HL-60 (cell line): ENCODE measurements around the gene RASA2.

Source experiments
- DNase-seq, 2 experiments: peaks; one replicate each; pipeline ENCODE4 v3.0.0-alpha.2; 2010 to 2020; ENCODE audit warnings: low read depth in 1 of 2, low spot score in 1 of 2
- H3K27ac ChIP-seq: fragments of 250-450 bp; sonication (Bioruptor Pico); replicated peaks from 2 replicates; pipeline ENCODE4 v1.5.1; 2020; ENCODE audit warnings: mild to moderate bottlenecking, moderate library complexity
- H3K27me3 ChIP-seq: fragments of 250-450 bp; sonication (Bioruptor Pico); 2 replicates; pipeline ENCODE4 v1.5.1; 2021; ENCODE audit warnings: mild to moderate bottlenecking, moderate library complexity; ENCODE audit not compliant: insufficient read depth, poor library complexity, severe bottlenecking
- H3K4me3 ChIP-seq: replicated peaks from 2 replicates; pipeline ENCODE4 v1.5.1; 2011; ENCODE audit warnings: mild to moderate bottlenecking, control low read depth, low read length; ENCODE audit not compliant: insufficient read depth
- CTCF ChIP-seq: IDR thresholded peaks from one replicate; pipeline ENCODE4 v1.5.1; 2011; ENCODE audit warnings: low read length, control low read depth, inconsistent platforms; ENCODE audit not compliant: insufficient read depth
- GABPA ChIP-seq: IDR thresholded peaks from 2 replicates; pipeline ENCODE4 v1.6.1; 2012; ENCODE audit warnings: low read depth
- POLR2AphosphoS5 ChIP-seq: IDR thresholded peaks from 2 replicates; pipeline ENCODE4 v1.6.1; 2012; ENCODE audit warnings: low read depth
- REST ChIP-seq: IDR thresholded peaks from 2 replicates; pipeline ENCODE4 v1.6.1; 2012; ENCODE audit warnings: low read depth; ENCODE audit not compliant: insufficient replicate concordance
- SPI1 ChIP-seq: IDR thresholded peaks from 2 replicates; pipeline ENCODE4 v1.6.1; 2012; ENCODE audit warnings: low read depth, mild to moderate bottlenecking, borderline replicate concordance

Gene RASA2

DNA sequence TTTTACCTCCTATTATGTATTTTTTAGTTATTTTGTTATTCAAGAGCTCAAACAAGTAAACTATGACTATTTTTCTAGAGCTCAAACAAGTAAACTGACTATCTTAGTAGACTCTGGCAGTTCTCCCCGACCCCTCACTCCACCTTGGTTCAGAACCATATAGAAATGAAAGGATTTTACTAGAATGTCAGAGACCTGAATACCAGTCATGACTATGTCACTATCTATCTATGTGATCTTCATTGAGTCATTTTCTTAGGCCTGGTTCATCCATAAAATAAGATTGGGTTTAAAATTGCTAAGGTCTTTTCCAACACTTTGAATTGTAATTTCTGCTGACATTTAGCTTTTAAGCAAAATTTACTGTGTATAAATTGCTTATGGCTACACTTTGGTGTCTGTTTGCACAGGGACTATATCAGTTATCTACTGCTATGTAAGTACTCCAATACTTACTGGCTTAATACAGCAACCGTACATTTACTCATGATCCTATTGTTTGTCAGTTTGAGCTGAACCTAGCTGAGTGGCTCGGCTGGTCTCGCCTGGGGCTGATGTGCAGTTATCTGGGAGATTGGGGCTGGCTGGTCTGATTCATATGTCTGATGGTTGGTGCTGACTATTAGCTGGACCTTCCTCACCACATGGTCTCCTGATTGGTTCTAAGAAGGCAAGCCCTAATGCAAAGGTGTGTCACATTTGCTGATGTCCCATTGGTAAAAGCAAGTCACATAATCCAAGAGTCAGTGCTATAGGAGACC is 37.0 kb downstream of the RASA2 start:
- no peak for TF ChIP-seq SPI1
- TF ChIP-seq POLR2AphosphoS5: no peak
- TF ChIP-seq GABPA: no peak
- no peak for TF ChIP-seq CTCF
- no peak for TF ChIP-seq REST
- Histone ChIP-seq H3K27ac (no peak overlapping the region), H3K4me3 (no peak overlapping the region), H3K27me3 (no peaks in the 10 kb centered on the region)
- no peak for DNase-seq

DNA sequence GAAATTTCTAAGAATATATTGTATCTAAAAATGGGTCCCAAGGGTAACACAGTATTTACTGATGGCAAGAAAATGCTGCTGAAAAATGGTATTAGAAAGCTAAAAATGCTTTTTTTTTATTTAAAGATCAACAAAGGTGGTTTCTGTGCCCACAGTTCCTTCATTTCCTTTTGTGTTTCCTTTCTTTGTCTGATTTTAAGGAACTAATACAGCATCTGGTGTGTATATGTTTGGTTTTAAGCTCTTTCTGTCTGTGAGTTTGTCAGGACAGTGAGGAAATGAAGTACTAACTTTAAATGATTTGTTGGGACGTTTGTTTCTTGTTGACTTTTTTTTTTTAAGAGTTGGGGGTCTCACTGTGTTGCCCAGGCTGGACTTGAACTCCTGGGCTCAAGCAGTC is 38.2 kb downstream of the RASA2 start:
- Histone ChIP-seq H3K27me3 (no peaks in the 10 kb centered on the region), H3K4me3 (no peak overlapping the region), H3K27ac (peak overlapping the region; percentile 22; the same call in 1 of the 2 replicates)
- no peak for DNase-seq
- TF ChIP-seq POLR2AphosphoS5 (no peak), REST (no peak), CTCF (no peak), GABPA (no peak), SPI1 (no peak)

DNA sequence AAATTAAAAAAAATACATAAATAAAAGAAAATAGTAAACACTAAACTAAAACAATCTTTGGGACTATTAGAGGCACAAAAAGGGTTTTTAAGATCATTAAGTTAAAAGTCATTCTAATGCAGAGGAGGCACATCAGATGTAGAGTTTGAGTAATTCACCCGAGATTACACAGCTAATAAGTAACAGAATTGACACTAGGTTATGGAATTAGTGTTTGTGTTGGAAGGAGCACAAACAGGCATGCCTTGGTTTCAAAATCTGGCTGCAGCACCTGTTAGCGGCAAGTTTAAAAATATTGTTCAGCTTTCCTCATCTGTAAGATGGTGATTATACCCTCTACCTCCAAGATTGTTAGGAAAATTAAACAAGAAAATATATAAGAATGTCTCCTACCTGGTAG is 39.0 kb downstream of the RASA2 start:
- no peak overlapping the region for H3K27ac ChIP-seq
- TF ChIP-seq CTCF (no peak), REST (no peak), SPI1 (no peak), GABPA (no peak), POLR2AphosphoS5 (no peak)
- no peak for DNase-seq
- no peak overlapping the region for H3K4me3 ChIP-seq
- H3K27me3 ChIP-seq: no peaks in the 10 kb centered on the region
